Ovary (tissue), 3 donors: ENCODE data around the gene RUNX1.

Experiments
- POLR2A ChIP-seq: fragments of 450-650 bp; IDR thresholded peaks from one replicate; pipeline ENCODE4 v1.6.1; 2017; ENCODE audit warnings: antibody characterized with exemption, mild to moderate bottlenecking, moderate library complexity
- TF ChIP-seq, protein P1 (sequence below), 3 donors: fragments of 450-650 bp in 2 of 3; fragments of 200-600 bp in 1 of 3; IDR thresholded peaks; one replicate each; pipeline versions ENCODE4 v1.5.1 to v1.8.0; 2016 to 2022; ENCODE audit warnings: antibody characterized with exemption in 3 of 3, mild to moderate bottlenecking in 1 of 3
- donor health status: DM: no; HTN: no; CAD: no.

DNA sequence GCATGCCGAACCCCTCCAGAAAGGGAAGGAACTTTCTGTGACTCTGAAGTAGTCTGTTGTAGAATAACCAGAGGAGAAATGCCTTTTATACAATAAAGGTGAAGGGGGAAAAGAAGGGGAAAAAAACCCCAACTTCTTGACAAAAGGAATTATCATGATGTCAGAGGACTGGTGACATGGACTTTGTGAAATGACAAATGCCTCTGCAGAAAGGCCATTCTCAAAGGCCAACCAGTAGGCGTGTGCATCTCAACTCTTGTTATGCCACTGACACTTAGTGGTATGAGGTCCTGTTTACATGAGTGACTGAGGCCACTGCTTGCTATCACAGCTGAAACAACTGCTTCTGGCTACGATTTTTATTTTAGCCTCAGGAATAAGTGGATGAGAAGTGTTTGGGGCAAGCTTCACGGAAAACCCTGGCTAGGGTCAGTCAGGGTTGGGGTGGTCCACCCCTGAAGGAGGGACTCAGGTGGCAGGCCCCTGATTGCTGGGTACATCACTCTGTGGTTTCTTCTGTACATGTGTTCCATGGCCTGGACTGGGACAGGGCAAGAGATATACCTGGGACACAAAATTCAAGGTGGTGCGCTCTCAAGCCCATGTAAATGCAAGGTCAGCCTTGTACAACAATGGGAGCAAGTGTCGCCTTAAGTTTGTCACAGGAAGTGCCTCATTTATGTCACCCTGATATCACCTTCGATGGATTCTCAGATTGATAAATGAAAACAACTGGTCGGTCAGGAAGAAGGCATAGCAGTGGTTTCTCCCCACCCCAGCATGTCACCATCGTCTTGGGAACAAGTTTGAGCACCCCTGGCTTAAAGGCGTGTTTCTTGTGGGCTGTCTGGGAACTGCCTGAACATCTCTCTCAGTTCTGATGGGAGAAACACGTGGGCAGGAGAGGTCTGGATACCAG lies 12.4 kb downstream of the RUNX1 start:
- TF ChIP-seq, protein P1, sequence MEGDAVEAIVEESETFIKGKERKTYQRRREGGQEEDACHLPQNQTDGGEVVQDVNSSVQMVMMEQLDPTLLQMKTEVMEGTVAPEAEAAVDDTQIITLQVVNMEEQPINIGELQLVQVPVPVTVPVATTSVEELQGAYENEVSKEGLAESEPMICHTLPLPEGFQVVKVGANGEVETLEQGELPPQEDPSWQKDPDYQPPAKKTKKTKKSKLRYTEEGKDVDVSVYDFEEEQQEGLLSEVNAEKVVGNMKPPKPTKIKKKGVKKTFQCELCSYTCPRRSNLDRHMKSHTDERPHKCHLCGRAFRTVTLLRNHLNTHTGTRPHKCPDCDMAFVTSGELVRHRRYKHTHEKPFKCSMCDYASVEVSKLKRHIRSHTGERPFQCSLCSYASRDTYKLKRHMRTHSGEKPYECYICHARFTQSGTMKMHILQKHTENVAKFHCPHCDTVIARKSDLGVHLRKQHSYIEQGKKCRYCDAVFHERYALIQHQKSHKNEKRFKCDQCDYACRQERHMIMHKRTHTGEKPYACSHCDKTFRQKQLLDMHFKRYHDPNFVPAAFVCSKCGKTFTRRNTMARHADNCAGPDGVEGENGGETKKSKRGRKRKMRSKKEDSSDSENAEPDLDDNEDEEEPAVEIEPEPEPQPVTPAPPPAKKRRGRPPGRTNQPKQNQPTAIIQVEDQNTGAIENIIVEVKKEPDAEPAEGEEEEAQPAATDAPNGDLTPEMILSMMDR (IDR thresholded peaks at IDR 0.05), result no peak
- no peak for TF ChIP-seq POLR2A
